ENCODE data around the gene MYRFL. TPM values are rescaled to one million over a fixed set of nuclear protein-coding genes. Genes with fewer than 3 reads are reported as not detected.

Gene MYRFL
- total RNA-seq, 1 experiment from 2014 or later, result 0.57 TPM

GRCh38 chr12:70002097-70002911, 177.3 kb downstream of the MYRFL start:
- H3K79me2 ChIP-seq (ENCODE audit: insufficient read depth, low read length), result no peaks in the 10 kb centered on the region
- TF ChIP-seq, protein P1, sequence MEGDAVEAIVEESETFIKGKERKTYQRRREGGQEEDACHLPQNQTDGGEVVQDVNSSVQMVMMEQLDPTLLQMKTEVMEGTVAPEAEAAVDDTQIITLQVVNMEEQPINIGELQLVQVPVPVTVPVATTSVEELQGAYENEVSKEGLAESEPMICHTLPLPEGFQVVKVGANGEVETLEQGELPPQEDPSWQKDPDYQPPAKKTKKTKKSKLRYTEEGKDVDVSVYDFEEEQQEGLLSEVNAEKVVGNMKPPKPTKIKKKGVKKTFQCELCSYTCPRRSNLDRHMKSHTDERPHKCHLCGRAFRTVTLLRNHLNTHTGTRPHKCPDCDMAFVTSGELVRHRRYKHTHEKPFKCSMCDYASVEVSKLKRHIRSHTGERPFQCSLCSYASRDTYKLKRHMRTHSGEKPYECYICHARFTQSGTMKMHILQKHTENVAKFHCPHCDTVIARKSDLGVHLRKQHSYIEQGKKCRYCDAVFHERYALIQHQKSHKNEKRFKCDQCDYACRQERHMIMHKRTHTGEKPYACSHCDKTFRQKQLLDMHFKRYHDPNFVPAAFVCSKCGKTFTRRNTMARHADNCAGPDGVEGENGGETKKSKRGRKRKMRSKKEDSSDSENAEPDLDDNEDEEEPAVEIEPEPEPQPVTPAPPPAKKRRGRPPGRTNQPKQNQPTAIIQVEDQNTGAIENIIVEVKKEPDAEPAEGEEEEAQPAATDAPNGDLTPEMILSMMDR (conservative IDR thresholded peaks at IDR 0.05), result no peak
- no peak overlapping the region for H4K8ac ChIP-seq (replicated peaks; ENCODE audit: insufficient read length, low read depth, low read length)
- no peak overlapping the region for H3K18ac ChIP-seq (ENCODE audit: insufficient read length, low read depth, low read length)
- H2BK120ac ChIP-seq (ENCODE audit: low read depth, low read length, poor library complexity, severe bottlenecking), result no peak overlapping the region
- no peak overlapping the region for H4K5ac ChIP-seq (ENCODE audit: insufficient read length, low read depth, low read length)
- no peak overlapping the region for H2BK12ac ChIP-seq (ENCODE audit: insufficient read length, low read depth, low read length)
- no peak overlapping the region for H3T11ph ChIP-seq (ENCODE audit: low read length)
- no peak overlapping the region for H3K4ac ChIP-seq (ENCODE audit: low read depth, low read length)
- no peaks in the 10 kb centered on the region for H4K20me1 ChIP-seq (ENCODE audit: control insufficient read depth, insufficient read depth, insufficient read length)
- no peak overlapping the region for H2BK15ac ChIP-seq (ENCODE audit: low read depth, low read length)
- H3K79me1 ChIP-seq (ENCODE audit: insufficient read depth, low read depth, low read length, poor library complexity, severe bottlenecking), result no peaks in the 10 kb centered on the region
- no peak overlapping the region for H3K56ac ChIP-seq (ENCODE audit: insufficient read length, low read depth, low read length)
- Mint-ChIP-seq H3K27me3 (ENCODE audit: low read depth) (no peaks in the 10 kb centered on the region; the same call in 1 of the 2 replicates), H3K9me3 (no peaks in the 10 kb centered on the region), H3K4me1 (no peaks in the 10 kb centered on the region; a peak in 1 of 4 replicates), H3K36me3 (ENCODE audit: insufficient read depth in 1 of 3, low read depth in 3 of 3) (no peaks in the 10 kb centered on the region; a peak in 2 of 7 replicates), H3K27ac (peak overlapping the region in 1 of 3 experiments; percentile 62; a peak in 2 of 7 replicates), H3K4me3 (no peak overlapping the region; a peak in 1 of 5 replicates)
- H3K9ac ChIP-seq (ENCODE audit: extremely low read depth, insufficient read length, low read length), result no peak overlapping the region
- no peak overlapping the region for H3K4me2 ChIP-seq (ENCODE audit: insufficient read depth, insufficient read length, low read length)
- no peak overlapping the region for H2AK5ac ChIP-seq (ENCODE audit: insufficient read length, low read length)
- peak overlapping the region; percentile 25; the same call in 1 of the 2 replicates for H3K14ac ChIP-seq (ENCODE audit: insufficient read depth, low read length)
- no peaks in the 10 kb centered on the region for H3K23me2 ChIP-seq (ENCODE audit: insufficient read length, low read depth, low read length, poor library complexity, severe bottlenecking)
- no peak overlapping the region for H2BK20ac ChIP-seq (ENCODE audit: low read depth, low read length, poor library complexity, severe bottlenecking)
- no peaks in the 10 kb centered on the region for H3K9me3 ChIP-seq (ENCODE audit: control insufficient read depth, low read depth, low read length)
- DNase-seq, result no peak
- no peaks in the 10 kb centered on the region for H3K27me3 ChIP-seq (ENCODE audit: insufficient read depth, low read length)
- H3K27ac ChIP-seq (ENCODE audit: insufficient read length, low read depth, low read length), result no peak overlapping the region
- no peak overlapping the region for H2BK5ac ChIP-seq (ENCODE audit: insufficient read length, low read length)
- no peaks in the 10 kb centered on the region for H3K4me1 ChIP-seq (ENCODE audit: insufficient read depth, low read length)
- H2AFZ ChIP-seq (ENCODE audit: low read length), result no peak overlapping the region
- no peak overlapping the region for H3K23ac ChIP-seq (ENCODE audit: insufficient read length, low read depth, low read length)
- no peak overlapping the region for H4K91ac ChIP-seq (ENCODE audit: insufficient read length, low read depth, low read length)
- WGBS (ENCODE audit: extremely low coverage, insufficient read length, low lambda C conversion rate), result no CpG with 5 or more reads among the region's 3 CpGs
